SK-N-SH (cell line): ENCODE results near the gene NAPG. TPM values are rescaled to one million over a fixed set of nuclear protein-coding genes. Genes with fewer than 3 reads are reported as not detected.

ENCODE experiments used
- CTCF ChIA-PET: fragments of 300-600, 350-600 bp; formaldehyde crosslinking; extraction: SDS; loops from one replicate; lab custom pipeline; 2021; lab: Yijun Ruan, JAX
- POLR2A ChIA-PET: fragments of 350-600 bp; sonication (Branson Sonifier 250); formaldehyde crosslinking; extraction: SDS; loops from one replicate; lab custom pipeline; 2020; ENCODE audit warnings: antibody characterized with exemption, inconsistent platforms; lab: Yijun Ruan, JAX
- DNase-seq: peaks from one replicate; pipeline ENCODE4 v3.0.0; 2012
- H2AFZ ChIP-seq: fragments of 200-600 bp; sonication (generic); 2 replicates; pipeline ENCODE4 v1.8.1; 2016; ENCODE audit warnings: antibody characterized with exemption, mild to moderate bottlenecking, low read depth
- H3F3A ChIP-seq: fragments of 200-600 bp; sonication (generic); replicated peaks from 2 replicates; pipeline ENCODE3; 2016; ENCODE audit warnings: antibody characterized with exemption, mild to moderate bottlenecking; ENCODE audit not compliant: insufficient read depth
- H3K27ac ChIP-seq, 2 experiments: fragments of 200-500 bp in 1 of 2; fragments of 200-600 bp in 1 of 2; sonication (Bioruptor generic) in 1 of 2; sonication (generic), shearing (Covaris generic) in 1 of 2; 2 replicates each; pipeline versions ENCODE4 v1.5.1 to v1.6.1; 2014 to 2016; ENCODE audit warnings: low read depth in 2 of 2, inconsistent platforms in 1 of 2, low read length in 1 of 2, mild to moderate bottlenecking in 1 of 2, mixed read lengths in 1 of 2
- H3K27me3 ChIP-seq: fragments of 200-600 bp; sonication (generic), shearing (Covaris generic); 2 replicates; pipeline ENCODE4 v1.6.1; 2016; ENCODE audit warnings: mixed run types; ENCODE audit not compliant: insufficient read depth
- H3K36me3 ChIP-seq, 2 experiments: fragments of 200-500 bp in 1 of 2; fragments of 200-600 bp in 1 of 2; sonication (Bioruptor generic) in 1 of 2; sonication (generic) in 1 of 2; replicated peaks in 1 of 2; 2 replicates each; pipeline versions ENCODE3 to v1.5.1; 2014 to 2016; ENCODE audit warnings: low read length in 1 of 2, mild to moderate bottlenecking in 1 of 2; ENCODE audit not compliant: insufficient read depth in 2 of 2, control insufficient read depth in 1 of 2
- H3K4me1 ChIP-seq, 2 experiments: fragments of 200-500 bp in 1 of 2; fragments of 200-600 bp in 1 of 2; sonication (Bioruptor generic) in 1 of 2; sonication (generic), shearing (Covaris generic) in 1 of 2; 2 replicates each; pipeline versions ENCODE4 v1.5.1 to v1.6.1; 2014 to 2016; ENCODE audit warnings: low read depth in 1 of 2, low read length in 1 of 2, mixed run types in 1 of 2; ENCODE audit not compliant: insufficient read depth in 2 of 2, control insufficient read depth in 1 of 2
- H3K4me2 ChIP-seq: fragments of 200-600 bp; sonication (generic), shearing (Covaris generic); 2 replicates; pipeline ENCODE4 v1.6.1; 2017; ENCODE audit warnings: mixed run types
- H3K4me3 ChIP-seq, 2 experiments: fragments of 200-500 bp in 1 of 2; fragments of 200-600 bp in 1 of 2; sonication (Bioruptor generic) in 1 of 2; sonication (generic), shearing (Covaris generic) in 1 of 2; 2 replicates each; pipeline versions ENCODE4 v1.5.1 to v1.8.1; 2014 to 2016; ENCODE audit warnings: low read depth in 2 of 2, inconsistent platforms in 1 of 2, low read length in 1 of 2, mild to moderate bottlenecking in 1 of 2, mixed read lengths in 1 of 2, moderate library complexity in 1 of 2
- H3K79me2 ChIP-seq: fragments of 200-600 bp; sonication (generic); 2 replicates; pipeline ENCODE4 v1.8.1; 2017; ENCODE audit warnings: mild to moderate bottlenecking; ENCODE audit not compliant: insufficient read depth
- H3K9ac ChIP-seq: fragments of 200-600 bp; sonication (generic); 2 replicates; pipeline ENCODE4 v1.6.1; 2017; ENCODE audit warnings: mixed run types
- H3K9me2 ChIP-seq: fragments of 200-600 bp; sonication (generic); 2 replicates; pipeline ENCODE4 v1.6.1; 2017; ENCODE audit warnings: mixed run types
- H3K9me3 ChIP-seq: fragments of 200-600 bp; sonication (generic); 2 replicates; pipeline ENCODE4 v1.6.1; 2017; ENCODE audit warnings: mixed run types, mild to moderate bottlenecking, moderate library complexity
- H4K20me1 ChIP-seq: fragments of 200-600 bp; sonication (generic); 2 replicates; pipeline ENCODE4 v1.6.1; 2017; ENCODE audit warnings: mild to moderate bottlenecking, mixed run types; ENCODE audit not compliant: insufficient read depth
- CHD2 ChIP-seq: fragments of 150-350 bp; IDR thresholded peaks from 2 replicates; pipeline ENCODE4 v1.6.1; 2018; ENCODE audit warnings: low read length; ENCODE audit not compliant: partially characterized antibody
- ELF1 ChIP-seq: IDR thresholded peaks from 2 replicates; pipeline ENCODE4 v1.4.0; 2012
- FOSL2 ChIP-seq: IDR thresholded peaks from 2 replicates; pipeline ENCODE4 v1.4.0; 2012; ENCODE audit warnings: low read depth, mild to moderate bottlenecking, moderate library complexity, borderline replicate concordance
- FOXJ3 ChIP-seq: sonication (generic); formaldehyde crosslinking; IDR thresholded peaks from 2 replicates; pipeline ENCODE4 v1.5.1; 2020; ENCODE audit warnings: mild to moderate bottlenecking, missing genetic modification reagents
- NFIC ChIP-seq: IDR thresholded peaks from 2 replicates; pipeline ENCODE4 v1.4.0; 2012; ENCODE audit warnings: borderline replicate concordance
- NRF1 ChIP-seq: IDR thresholded peaks from 2 replicates; pipeline ENCODE4 v1.6.1; 2012; ENCODE audit warnings: low read depth, mild to moderate bottlenecking, low read length
- POLR2AphosphoS5 ChIP-seq: IDR thresholded peaks from 2 replicates; pipeline ENCODE4 v1.6.1; 2012; ENCODE audit warnings: low read depth, low read length
- RFX5 ChIP-seq: IDR thresholded peaks from 2 replicates; pipeline ENCODE4 v1.6.1; 2012; ENCODE audit warnings: mild to moderate bottlenecking, improper control_type of control experiment, low read length
- RXRA ChIP-seq: IDR thresholded peaks from 2 replicates; pipeline ENCODE4 v1.4.0; 2012; ENCODE audit warnings: low read depth, mild to moderate bottlenecking, borderline replicate concordance
- WGBS: methylation state at CpG from one replicate; pipeline ENCODE4 v1.1.6; 2017; ENCODE audit warnings: low lambda C conversion rate; 5-methylcytosine and 5-hydroxymethylcytosine counted together
- polyA plus RNA-seq, 3 experiments: library from polyadenylated mRNA; depleted of rRNA; stranded (reverse); fragments of >200 nt; gene quantifications; 2 replicates each; pipeline ENCODE4 v1.2.3, GENCODE V29; 2012
- TF ChIP-seq, protein P1 (sequence below): IDR thresholded peaks from 2 replicates; pipeline ENCODE4 v1.4.0; 2012; ENCODE audit warnings: low read depth, borderline replicate concordance
- TF ChIP-seq, protein P2 (sequence below): IDR thresholded peaks from 2 replicates; pipeline ENCODE4 v1.6.1; 2012; ENCODE audit warnings: mild to moderate bottlenecking, low read depth, low read length, moderate library complexity
- TF ChIP-seq, protein P3 (sequence below): IDR thresholded peaks from 2 replicates; pipeline ENCODE4 v1.4.0; 2012; ENCODE audit warnings: low read depth, borderline replicate concordance

The NAPG gene
- polyA plus RNA-seq, 1 of the 3 experiments (the other 2 are of a cell fraction), result 9.2 TPM

DNA sequence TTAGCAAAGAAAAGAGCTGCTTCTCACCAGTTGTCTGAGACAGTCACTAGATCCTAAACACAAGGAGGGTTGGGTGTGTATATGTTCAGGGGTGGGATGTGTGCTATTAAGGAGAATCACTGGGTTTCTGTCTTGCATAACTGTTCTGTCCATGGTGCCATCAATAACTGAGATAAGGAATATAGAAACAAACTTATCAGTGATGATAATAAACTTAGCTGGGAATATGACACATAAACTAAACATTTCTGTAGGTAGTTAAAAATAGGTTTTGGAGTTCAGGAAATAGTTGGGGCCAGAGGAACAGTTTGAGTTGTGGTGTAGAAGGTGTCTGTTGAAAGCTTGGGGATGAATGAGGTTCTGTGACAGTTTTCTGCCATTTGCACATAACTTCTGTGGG is 17.4 kb downstream of the NAPG start:
- Histone ChIP-seq H3K4me1 (no peaks in the 10 kb centered on the region; a peak in 1 of 4 replicates), H2AFZ (no peak overlapping the region), H3K79me2 (peaks cover 12% of the 10 kb centered on the region; the same call in 1 of the 2 replicates), H3K9ac (no peak overlapping the region), H4K20me1 (peaks cover 4% of the 10 kb centered on the region; the same call in 1 of the 2 replicates), H3K4me3 (no peak overlapping the region), H3F3A (no peaks in the 10 kb centered on the region), H3K9me2 (no peaks in the 10 kb centered on the region), H3K27ac (no peak overlapping the region), H3K36me3 (peaks cover 68 to 82% of the 10 kb centered on the region in 2 experiments), H3K9me3 (no peaks in the 10 kb centered on the region), H3K27me3 (no peaks in the 10 kb centered on the region), H3K4me2 (no peak overlapping the region)
- ChIA-PET CTCF (interaction anchor here (1.8 kb wide), 1 partner anchor 19 kb away, joined by 4 read pairs; no protein-coding TSS in a partner anchor), POLR2A (no interaction called here)
- no peak for TF ChIP-seq NRF1
- TF ChIP-seq, protein P1, sequence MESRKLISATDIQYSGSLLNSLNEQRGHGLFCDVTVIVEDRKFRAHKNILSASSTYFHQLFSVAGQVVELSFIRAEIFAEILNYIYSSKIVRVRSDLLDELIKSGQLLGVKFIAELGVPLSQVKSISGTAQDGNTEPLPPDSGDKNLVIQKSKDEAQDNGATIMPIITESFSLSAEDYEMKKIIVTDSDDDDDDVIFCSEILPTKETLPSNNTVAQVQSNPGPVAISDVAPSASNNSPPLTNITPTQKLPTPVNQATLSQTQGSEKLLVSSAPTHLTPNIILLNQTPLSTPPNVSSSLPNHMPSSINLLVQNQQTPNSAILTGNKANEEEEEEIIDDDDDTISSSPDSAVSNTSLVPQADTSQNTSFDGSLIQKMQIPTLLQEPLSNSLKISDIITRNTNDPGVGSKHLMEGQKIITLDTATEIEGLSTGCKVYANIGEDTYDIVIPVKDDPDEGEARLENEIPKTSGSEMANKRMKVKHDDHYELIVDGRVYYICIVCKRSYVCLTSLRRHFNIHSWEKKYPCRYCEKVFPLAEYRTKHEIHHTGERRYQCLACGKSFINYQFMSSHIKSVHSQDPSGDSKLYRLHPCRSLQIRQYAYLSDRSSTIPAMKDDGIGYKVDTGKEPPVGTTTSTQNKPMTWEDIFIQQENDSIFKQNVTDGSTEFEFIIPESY, result no peak
- TF ChIP-seq CHD2, result no peak
- TF ChIP-seq RFX5, result no peak
- TF ChIP-seq, protein P2, sequence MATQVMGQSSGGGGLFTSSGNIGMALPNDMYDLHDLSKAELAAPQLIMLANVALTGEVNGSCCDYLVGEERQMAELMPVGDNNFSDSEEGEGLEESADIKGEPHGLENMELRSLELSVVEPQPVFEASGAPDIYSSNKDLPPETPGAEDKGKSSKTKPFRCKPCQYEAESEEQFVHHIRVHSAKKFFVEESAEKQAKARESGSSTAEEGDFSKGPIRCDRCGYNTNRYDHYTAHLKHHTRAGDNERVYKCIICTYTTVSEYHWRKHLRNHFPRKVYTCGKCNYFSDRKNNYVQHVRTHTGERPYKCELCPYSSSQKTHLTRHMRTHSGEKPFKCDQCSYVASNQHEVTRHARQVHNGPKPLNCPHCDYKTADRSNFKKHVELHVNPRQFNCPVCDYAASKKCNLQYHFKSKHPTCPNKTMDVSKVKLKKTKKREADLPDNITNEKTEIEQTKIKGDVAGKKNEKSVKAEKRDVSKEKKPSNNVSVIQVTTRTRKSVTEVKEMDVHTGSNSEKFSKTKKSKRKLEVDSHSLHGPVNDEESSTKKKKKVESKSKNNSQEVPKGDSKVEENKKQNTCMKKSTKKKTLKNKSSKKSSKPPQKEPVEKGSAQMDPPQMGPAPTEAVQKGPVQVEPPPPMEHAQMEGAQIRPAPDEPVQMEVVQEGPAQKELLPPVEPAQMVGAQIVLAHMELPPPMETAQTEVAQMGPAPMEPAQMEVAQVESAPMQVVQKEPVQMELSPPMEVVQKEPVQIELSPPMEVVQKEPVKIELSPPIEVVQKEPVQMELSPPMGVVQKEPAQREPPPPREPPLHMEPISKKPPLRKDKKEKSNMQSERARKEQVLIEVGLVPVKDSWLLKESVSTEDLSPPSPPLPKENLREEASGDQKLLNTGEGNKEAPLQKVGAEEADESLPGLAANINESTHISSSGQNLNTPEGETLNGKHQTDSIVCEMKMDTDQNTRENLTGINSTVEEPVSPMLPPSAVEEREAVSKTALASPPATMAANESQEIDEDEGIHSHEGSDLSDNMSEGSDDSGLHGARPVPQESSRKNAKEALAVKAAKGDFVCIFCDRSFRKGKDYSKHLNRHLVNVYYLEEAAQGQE, result no peak
- TF ChIP-seq POLR2AphosphoS5, result no peak
- DNase-seq, result no peak

DNA sequence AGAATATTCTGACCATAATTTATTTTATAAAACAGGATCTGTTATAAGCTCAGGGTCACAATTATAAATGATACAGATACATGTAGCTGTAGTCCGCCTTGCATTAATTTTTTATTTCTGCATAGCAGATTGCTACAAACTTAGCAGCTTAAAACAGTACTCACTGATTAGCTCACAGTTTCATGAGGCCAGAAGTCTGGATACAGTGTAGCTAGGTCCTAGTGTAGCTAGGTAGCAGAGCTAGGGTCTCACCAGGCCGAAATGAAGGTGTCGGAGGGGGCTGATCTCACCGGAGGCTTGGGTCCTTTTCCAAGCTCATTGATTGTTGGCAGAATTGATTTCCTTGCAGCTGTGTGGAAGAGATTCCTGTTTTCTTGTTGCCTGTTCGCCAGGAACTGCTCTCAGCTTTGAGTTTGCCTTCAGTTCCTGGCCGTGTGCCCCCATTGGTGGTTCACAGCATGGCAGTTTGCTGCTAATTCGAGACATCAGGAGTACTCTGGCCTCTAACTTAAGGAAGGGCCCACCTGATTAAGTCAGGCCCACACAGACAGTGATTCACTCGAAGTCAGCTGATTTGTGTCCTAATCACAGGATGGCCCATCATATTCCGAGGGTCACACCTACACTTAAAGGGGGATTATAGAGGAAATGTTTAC is 18.4 kb downstream of the NAPG start:
- ChIA-PET CTCF (interaction anchor here (1.3 to 3.7 kb wide), 4 partner anchors 8 to 19 kb away, joined by 3 to 24 read pairs (median 4); no protein-coding TSS in a partner anchor), POLR2A (no interaction called here)
- Histone ChIP-seq H2AFZ (no peak overlapping the region), H3K9me2 (no peaks in the 10 kb centered on the region), H3K27ac (no peak overlapping the region), H3K27me3 (no peaks in the 10 kb centered on the region), H3K4me3 (no peak overlapping the region), H3K36me3 (peaks cover 77 to 83% of the 10 kb centered on the region in 2 experiments), H3F3A (peaks cover 2% of the 10 kb centered on the region), H3K79me2 (peaks cover 10% of the 10 kb centered on the region; the same call in 1 of the 2 replicates), H3K4me2 (no peak overlapping the region), H3K9me3 (no peaks in the 10 kb centered on the region), H3K9ac (no peak overlapping the region), H3K4me1 (no peaks in the 10 kb centered on the region; a peak in 1 of 4 replicates), H4K20me1 (peaks cover 4% of the 10 kb centered on the region; the same call in 1 of the 2 replicates)
- DNase-seq, result no peak
- WGBS, result 92% methylated on average over 7 of the region's 9 CpGs
- TF ChIP-seq, protein P2, result no peak
- TF ChIP-seq FOSL2 (no peak), NFIC (no peak), CHD2 (no peak), FOXJ3 (no peak), ELF1 (no peak), RXRA (no peak)
- TF ChIP-seq, protein P1, result no peak
- TF ChIP-seq, protein P3, sequence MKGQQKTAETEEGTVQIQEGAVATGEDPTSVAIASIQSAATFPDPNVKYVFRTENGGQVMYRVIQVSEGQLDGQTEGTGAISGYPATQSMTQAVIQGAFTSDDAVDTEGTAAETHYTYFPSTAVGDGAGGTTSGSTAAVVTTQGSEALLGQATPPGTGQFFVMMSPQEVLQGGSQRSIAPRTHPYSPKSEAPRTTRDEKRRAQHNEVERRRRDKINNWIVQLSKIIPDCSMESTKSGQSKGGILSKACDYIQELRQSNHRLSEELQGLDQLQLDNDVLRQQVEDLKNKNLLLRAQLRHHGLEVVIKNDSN, result no peak
